GM18861 (cell line): ENCODE measurements around the gene TVP23A.
"Not testable (repeated sequence)": the region's sequence is repeated elsewhere in the genome, so short reads cannot be mapped to it uniquely, and the experiment has no call there.

Experiments
- ATAC-seq: cut with Tn5 transposase; IDR thresholded peaks from one replicate; pipeline ENCODE4 v1.9.1; 2021; ENCODE audit not compliant: unreplicated experiment

The TVP23A gene

DNA sequence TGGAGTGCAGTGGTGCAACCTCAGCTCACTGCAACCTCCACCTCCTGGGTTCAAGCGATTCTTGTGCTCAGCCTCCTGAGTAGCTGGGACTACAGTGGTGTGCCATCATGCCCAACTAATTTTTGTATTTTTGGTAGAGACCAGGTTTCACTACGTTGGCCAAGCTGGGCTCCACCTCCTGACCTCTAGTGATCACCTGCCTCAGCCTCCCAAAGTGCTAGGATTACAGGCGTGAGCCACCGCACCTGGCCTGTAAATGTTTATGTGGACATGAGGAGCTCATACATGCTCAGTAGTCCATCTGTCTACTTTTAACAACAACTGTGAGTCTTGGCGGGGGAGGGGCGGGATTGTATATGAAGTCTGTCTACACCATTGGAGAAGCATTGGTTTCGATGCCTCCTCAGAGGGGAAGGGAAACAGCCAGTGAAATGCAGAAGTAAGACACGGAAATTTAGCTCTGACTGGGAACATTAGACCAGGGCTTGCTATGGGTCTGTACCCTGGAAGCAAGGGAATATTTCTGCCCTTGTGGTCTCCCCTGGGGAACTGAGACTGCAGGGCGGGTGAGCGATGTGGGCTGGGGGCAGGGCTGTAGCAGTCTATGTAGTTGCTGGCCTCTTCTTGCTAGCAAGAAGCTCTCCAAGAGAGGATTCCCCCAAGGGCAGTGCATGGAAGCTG is 65.6 kb downstream of the TVP23A start:
- peak; percentile 38 for ATAC-seq

DNA sequence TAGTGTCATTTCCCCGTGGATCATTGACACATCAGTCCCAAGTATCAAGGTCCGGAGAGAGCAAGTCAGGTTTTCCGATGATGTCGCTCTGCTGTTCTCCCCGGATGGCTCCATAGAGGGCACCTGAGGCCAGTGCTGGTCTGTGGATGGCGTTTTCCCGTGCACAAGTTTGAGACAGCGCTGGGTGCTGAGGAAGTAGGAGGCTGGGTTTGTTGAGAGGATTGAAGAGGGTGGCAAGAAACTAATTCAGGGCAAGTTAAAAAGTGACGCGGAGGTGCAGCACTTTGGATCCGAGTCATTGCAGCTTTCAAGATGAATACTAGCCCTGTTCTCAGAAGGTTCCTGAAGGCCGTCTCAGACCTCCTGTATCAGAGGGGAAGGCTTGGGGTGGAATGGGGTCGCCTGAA is 67.3 kb downstream of the TVP23A start:
- ATAC-seq = no peak

DNA sequence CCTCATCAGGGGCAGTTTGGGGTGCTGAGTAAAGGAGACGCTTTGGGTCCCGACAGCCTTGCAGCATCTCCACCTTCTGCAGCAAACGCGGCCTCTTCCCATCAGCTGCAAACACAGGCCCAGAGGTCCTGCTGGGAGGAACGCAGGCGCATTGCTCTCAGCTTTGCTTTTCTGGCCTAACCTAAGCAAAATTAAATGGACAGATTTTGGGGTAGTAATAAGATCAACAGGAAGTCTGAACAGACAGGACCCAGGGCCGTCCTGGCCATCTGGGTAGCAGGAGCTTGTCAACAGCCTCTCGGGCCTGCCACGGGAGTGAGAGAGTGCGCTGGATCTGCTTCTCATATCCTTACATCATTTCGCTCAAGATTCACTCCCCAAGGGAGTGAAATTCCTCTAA is 67.8 kb downstream of the TVP23A start:
- no peak for ATAC-seq

DNA sequence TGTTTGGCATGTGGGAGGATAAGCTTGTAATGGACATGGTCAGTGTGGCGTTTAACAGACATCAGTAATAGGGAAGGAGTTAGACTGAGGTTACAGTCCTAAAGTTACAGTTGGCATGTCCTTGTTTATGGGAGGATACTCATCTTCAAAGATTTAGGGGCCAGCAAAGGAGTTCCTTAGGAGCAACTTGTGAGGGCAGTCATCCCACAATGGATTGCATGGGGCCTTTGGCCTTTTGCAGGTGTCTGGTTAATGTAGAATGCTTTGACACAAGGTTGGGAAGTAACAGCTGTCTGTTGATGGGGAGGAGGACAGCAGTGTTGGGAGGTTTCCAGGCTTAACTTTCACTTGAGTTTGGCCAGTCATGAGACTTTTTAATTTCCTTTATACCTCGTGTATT is 72.8 kb downstream of the TVP23A start:
- ATAC-seq = no peak

DNA sequence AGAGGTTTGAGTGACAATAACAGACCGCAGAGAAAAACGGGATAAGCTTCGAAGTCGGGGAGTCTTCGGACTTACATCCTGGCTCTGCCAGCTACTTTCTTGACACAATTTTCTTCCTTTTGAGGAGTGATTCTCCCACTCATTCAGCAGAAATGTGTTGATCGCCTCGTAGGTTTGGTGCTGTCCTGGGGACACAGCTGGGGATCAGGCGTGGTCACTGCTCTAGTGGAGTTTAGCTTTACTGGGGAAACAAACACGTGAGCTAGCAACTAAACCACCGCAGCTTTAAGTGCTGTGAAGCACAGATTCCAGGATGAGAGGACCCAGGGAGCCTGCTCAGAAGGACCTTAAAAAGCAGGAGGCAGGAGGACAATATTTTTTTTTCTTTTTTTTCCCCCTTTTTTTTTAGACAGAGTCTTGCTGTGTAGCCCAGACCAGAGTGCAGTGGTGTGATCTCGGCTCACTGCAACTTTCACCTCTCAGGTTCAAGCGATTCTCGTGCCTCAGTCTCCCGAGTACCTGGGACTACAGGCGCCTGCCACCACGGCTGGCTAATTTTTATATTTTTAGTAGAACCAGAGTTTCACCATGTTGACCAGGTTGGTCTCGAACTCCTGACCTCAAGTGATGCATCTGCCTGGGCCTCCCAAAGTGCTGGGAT is 74.1 kb downstream of the TVP23A start:
- ATAC-seq = no peak

DNA sequence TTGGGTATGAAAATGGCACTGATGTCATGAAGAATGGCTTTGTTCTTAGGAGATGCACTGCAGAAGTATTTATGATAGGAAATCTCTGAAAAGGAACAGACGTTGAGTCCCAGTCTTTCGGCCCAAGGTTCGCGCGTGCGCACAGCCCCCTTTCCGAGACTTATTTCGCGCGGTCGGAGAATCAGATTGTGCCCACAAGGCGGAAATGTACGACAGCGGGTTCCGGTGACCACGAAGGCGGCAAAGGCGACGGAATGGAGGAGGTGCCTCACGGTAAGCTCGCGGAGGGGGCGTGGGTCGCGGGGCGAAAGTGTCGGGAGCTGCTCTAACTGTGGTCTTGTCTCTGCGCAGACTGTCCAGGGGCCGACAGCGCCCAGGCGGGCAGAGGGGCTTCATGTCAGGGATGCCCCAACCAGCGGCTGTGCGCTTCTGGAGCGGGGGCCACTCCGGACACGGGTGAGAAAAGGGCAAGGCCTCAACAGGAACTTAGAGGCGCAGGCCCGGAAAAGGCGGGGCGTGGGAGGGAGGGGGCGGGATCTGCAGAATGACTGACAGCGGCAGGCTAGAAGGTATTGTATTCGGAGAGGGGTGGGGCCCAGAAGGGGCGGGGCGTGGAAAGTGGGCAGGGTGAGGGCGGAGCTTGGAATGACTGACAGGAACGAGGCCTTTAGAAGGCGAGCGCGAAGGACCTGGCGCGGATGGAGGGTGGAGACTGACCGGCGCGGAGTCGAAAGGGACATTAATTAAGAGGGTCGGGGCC is 74.8 kb downstream of the TVP23A start, which contains the start of gene NUBP1:
TSS of gene NUBP1 (plus strand) at position 233 of the 760 bp plus-strand sequence. CDS start at position 255, 22 bp downstream.
- peak; percentile 56 for ATAC-seq

DNA sequence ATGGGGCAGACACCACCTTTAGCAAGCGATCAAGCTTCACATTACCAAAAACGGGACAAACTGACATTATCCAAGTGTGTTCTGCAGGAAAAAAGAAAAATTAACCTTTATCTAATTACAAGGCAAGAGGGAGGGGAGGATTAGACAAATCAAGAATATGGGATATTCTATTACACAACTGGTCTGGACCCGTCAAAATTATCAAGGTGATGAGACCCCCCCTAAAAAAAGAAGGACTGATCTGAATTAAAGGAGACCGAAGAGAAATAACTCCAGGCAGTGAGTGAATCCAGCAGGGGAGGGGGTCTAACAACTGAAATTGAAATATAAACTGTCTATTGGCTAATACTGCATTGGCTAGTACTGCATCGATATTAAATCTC is 75.4 kb downstream of the TVP23A start:
- no peak for ATAC-seq

DNA sequence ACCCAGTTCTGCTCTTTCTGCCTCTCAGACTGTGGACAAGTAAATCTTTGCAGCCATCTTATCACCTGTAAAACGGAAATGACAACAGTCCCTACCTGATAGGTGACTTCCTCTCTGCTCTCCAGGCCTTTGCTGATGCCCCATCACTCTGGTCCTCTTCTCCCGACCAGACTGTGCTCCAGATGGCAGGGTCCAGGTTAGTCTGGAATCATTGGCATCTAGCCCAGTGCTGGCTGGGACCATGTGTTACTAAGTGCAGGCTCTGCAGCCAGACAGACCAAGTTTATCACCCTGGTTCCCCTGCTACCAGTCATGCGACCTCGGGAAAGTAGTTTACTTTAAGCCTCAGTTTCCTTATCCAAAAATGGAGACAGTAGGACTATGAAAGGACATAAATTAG is 76.8 kb downstream of the TVP23A start:
- no peak for ATAC-seq

DNA sequence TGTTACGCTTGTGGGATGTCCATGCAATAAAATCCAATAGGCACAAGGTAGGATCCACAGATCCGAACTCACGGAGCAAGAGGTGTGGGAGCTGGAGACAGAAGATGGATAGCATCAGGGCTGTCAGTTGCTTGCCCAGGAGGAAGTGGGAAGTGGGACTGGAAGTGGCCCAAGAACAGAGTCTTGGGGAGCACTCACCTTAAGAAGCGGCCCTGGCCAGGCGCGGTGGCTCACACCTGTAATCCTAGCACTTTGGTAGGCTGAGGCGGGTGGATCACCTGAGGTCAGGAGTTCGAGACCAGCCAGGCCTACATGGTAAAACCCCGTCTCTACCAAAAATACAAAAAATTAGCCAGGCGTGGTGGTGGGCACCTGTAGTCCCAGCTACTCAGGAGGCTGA is 77.3 kb downstream of the TVP23A start:
- not testable (repeated sequence) for ATAC-seq

DNA sequence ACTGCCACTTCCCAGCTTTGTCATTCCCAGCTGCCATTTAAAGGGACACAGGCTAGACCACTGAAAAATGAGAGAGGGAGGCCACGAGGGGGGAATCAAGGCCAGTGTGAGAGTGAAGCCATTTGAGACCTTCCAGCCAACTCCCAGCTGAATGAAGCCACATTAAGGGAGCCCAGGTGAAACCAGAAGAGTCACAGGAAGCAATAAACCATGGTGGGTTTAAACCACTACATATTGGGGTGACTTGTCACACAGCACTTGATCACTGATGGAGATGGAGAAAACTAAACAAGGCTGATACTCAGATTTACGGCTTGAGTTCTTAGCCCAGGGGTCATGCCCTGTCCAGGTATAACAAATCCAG is 77.8 kb downstream of the TVP23A start:
- no peak for ATAC-seq

DNA sequence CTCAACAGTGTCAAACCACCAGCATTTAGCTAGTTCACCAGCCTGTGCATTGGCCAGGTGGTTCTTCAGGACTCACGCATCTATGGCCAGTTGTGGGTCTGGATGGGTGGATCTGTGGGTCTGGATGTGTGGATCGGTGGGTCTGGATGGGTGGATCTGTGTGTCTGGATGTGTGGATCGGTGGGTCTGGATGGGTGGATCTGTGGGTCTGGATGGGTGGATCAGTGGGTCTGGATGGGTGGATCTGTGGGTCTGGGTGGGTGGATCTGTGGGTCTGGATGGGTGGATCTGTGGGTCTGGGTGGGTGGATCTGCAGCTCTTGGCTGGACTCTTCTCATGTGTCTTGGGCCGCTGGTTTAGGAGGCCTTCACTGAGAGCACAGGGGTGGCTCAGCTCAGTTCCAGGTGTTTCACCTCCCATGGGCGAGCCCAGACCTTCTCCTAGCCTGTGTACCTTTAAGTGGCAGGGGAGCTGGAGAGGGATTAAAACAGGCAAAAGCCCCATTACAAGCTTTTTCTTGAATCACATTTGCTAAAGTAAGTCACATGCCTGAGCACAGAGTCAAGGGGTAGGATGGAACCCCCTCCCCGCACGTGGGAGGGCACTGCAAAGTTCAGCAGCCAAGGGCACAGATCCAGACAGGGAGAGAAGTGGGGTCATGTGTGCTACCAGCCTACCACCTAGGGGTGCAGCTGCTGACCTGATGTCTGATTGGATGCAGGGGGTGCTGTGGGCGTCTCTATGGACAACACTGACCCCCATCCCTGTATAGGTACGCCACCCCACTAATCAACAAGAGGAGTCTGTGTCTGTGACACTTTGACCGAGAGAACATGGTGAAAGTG is 78.4 kb downstream of the TVP23A start:
- no peak for ATAC-seq

DNA sequence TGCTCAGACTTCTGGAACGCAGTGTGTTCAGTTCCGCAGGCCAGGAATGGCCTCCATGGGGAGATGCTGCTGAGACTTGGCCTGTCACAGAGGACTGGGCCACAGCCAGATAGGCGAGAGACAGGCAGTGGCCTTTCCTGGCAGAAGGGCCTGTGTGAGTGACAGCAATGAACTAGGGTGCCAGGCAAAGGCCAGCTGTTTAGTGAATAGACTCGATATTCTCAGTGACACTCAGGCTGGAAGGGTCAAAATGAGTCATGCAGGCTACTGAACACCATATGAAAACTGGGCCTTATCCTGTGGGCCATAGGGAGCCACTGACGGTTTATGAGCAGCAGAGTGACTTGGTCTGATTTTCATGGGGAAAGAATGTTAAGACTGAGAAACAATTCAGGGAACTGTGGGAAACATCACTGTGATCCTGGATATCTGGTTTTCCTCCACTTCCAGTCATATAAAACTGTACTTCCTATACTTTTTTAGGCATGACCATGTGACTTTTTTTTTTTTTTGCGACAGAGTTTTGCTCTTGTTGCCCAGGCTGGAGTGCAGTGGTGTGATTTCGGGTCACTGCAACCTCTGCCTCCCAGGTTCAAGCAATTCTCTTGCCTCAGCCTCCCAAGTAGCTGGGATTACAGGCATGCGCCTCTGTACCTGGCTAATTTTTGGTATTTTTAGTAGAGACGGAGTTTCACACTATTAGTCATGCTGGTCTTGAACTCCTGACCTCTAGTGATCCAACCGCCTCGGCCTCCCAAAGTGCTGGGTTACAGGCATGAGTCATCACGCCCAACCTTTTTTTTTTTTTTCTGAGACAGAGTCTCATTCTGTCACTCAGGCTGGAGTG is 80.1 kb downstream of the TVP23A start:
- peak; percentile 69 for ATAC-seq

DNA sequence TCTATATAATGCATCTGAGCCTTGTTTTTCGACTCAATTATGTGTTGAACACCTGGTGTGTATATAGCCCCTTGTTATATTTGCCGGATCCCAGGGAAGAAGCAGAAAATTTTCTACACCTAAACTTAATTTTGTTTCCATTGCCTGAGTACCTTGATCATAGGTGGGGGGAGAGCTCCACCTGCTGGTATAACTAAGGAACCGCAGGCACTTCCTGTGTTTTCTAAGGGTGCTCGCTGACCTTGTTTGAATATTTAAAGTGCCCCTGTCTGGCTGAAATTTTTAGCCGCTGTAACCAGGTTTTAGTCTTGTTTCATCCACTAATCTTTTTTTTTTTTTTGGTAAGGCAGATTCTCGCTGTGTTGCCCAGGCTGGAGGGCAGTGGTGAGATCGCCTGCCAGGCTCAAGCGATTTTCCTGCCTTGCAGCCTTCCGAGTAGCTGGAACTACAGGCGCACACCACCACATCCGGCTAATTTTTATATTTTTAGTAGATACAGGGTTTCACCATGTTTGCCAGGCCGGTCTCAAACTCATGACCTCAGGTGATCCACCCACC is 81.4 kb downstream of the TVP23A start:
- peak; percentile 39 for ATAC-seq

DNA sequence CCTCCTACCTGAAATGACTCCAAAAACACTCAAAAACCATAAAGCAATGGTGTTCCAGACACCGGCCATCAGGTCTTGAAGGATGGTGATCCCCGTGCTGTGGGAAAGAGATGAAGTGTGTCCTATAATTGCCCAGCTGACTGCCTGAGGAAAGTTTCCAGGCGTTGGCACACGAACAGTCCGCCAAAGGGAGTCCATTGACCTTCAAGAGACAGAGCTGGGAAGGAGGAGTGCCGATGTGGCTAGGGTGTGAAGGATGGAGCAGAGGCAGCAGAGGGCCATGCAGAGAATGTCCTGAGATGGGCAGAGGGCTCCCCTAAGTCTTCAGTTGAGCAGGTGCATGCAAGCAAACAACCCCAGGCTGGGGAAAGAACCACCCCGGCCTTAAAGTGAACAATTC is 86.8 kb downstream of the TVP23A start:
- no peak for ATAC-seq

DNA sequence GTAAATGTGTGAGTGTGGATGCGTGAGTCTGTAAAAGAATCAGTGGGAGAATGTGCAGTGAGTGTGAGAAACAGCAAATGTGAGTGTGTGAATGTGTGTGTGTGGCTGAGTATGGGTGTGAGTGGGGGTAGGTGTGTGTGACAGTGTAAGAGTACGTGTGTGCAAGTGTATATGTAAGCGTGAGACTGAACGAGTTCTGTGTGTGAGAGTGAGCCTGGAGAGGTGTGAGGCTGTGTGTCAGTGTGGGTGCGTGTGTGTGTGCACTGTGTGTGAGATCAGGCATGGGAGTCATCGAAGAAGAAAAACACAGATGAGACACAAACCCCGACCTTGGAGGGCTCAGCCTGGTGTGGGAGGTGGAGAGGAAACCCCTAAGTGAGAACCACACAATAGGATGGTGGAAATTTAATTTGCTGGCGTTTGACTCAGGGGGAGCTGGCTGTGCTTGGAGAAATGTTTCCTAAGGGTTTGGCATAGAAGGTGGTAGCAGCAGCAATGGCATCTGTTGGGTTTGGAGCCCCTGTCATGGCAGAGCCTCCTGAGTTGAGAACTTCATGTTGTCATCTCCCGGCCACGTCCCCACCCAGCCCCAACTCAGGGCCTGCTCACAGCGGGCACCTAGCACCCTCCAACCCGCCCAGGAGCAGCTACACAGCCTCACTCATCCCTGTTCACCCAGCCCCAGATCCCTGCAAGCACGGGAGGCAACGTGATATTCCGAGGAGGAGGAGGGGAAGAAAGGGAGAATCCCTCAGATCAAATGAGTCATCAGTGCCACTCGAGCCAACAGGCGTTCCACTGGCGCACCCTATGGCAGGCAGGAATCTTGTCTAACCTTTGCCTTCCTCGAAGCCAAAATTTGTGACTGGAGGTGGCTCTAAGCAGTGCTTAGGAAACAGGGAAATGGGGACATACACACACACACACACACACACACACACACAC is 89.2 kb downstream of the TVP23A start:
- ATAC-seq = no peak

DNA sequence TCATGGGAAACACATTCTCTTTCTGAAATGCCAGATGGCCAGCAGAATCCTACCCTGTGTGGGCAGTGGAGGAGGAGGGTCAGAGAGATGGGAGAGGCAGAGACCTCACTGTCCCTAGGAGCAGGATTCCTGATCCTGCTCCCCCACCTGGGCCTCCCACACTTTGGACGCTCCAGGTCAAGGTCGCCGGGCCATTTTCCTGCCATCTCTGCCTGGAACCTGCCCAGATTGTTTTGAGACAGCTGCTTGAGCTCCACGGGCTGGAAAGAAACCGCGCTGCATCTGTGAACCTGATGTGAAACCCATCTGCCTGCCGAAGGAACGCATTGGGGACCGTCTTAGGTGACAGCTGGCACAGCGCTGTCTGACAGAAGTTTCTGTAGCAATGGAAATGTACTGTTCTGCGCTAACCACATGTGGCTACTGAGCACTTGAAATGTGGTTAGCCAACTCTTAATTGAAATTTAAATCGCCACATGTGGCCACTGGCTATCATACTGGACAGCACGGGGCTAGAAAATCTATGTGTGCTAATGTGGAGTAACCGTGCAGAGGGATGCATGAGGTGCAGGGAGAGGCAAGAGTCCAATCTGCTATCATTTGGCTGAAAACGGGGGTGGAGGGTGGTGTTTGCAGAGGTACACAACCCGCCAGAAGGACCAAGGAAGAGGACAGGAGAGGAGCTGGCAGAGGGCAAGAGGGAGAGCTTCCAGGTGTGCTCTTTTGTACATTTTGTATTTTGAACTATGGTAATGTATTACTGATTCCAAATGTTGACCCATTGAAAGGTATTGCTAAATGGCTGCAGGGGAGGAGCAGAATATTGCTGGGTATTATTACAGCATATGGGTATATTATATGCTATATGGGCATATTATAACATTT is 90.3 kb downstream of the TVP23A start:
- no peak for ATAC-seq
